Activated CD4-positive, alpha-beta T cell treated with anti-CD3 and anti-CD28 coated beads, Interleukin-2, amount 10 ng/mL, durations not matched to agents 24 days and 14 days (primary cell): ENCODE measurements around the gene CTU2. TPM values are rescaled to one million over a fixed set of nuclear protein-coding genes. Genes with fewer than 3 reads are reported as not detected.

Experiments used
- DNase-seq: peaks from one replicate; pipeline ENCODE4 v3.0.0; 2022
- H3K27ac Mint-ChIP-seq: one replicate; pipeline ENCODE4 v1.8.0; 2022; ENCODE audit warnings: mild to moderate bottlenecking, mixed read lengths
- H3K27me3 Mint-ChIP-seq: one replicate; pipeline ENCODE4 v1.8.0; 2022; ENCODE audit warnings: mixed read lengths
- H3K36me3 Mint-ChIP-seq: one replicate; pipeline ENCODE4 v1.8.0; 2022; ENCODE audit warnings: low read depth, mild to moderate bottlenecking, mixed read lengths
- H3K4me1 Mint-ChIP-seq: one replicate; pipeline ENCODE4 v1.8.0; 2021; ENCODE audit warnings: mixed read lengths
- H3K4me3 Mint-ChIP-seq: one replicate; pipeline ENCODE4 v1.8.0; 2022; ENCODE audit warnings: mild to moderate bottlenecking, moderate library complexity, mixed read lengths
- H3K9me3 Mint-ChIP-seq: one replicate; pipeline ENCODE4 v1.8.0; 2021; ENCODE audit warnings: mixed read lengths
- intact Hi-C: fragments of 100-400 bp; cut with micrococcal nuclease; formaldehyde crosslinking; loops from one replicate; pipeline ENCODE4 v1.15.1; 2023
- total RNA-seq: library from RNA; stranded (reverse); gene quantifications from 2 replicates; pipeline ENCODE4 v1.2.3, GENCODE V29; 2022

The CTU2 gene
- total RNA-seq, 1 donor from 2014 or later = 69.9 TPM

GRCh38 chr16:88761143-88761534 lies 54.8 kb downstream of the CTU2 start:
- no peaks in the 10 kb centered on the region for H3K9me3 Mint-ChIP-seq
- no peak overlapping the region for H3K27ac Mint-ChIP-seq
- H3K27me3 Mint-ChIP-seq = no peaks in the 10 kb centered on the region
- DNase-seq = no peak
- H3K36me3 Mint-ChIP-seq = peaks cover 4% of the 10 kb centered on the region
- intact Hi-C loops = no loop called here
- no peak overlapping the region for H3K4me3 Mint-ChIP-seq
- peaks cover 12% of the 10 kb centered on the region for H3K4me1 Mint-ChIP-seq

- Mint-ChIP-seq H3K27ac (no peak overlapping the region), H3K4me1 (peaks cover 13% of the 10 kb centered on the region), H3K9me3 (no peaks in the 10 kb centered on the region), H3K36me3 (peaks cover 4% of the 10 kb centered on the region), H3K4me3 (no peak overlapping the region), H3K27me3 (no peaks in the 10 kb centered on the region)
- no peak for DNase-seq
- intact Hi-C loops = no loop called here
These were observed 55.5 kb downstream of the CTU2 start for GRCh38 chr16:88761830-88762229.

- no peak for DNase-seq
- peaks cover 6% of the 10 kb centered on the region for H3K36me3 Mint-ChIP-seq
- no peak overlapping the region for H3K27ac Mint-ChIP-seq
- intact Hi-C loops = no loop called here
- no peaks in the 10 kb centered on the region for H3K9me3 Mint-ChIP-seq
- no peak overlapping the region for H3K4me3 Mint-ChIP-seq
- peaks cover 17% of the 10 kb centered on the region for H3K4me1 Mint-ChIP-seq
- H3K27me3 Mint-ChIP-seq = no peaks in the 10 kb centered on the region
These were observed 56.1 kb downstream of the CTU2 start for GRCh38 chr16:88762258-88762870.

GRCh38 chr16:88762941-88763340 lies 56.6 kb downstream of the CTU2 start:
- no peaks in the 10 kb centered on the region for H3K9me3 Mint-ChIP-seq
- intact Hi-C loops = no loop called here
- no peak overlapping the region for H3K4me3 Mint-ChIP-seq
- peaks cover 6% of the 10 kb centered on the region for H3K36me3 Mint-ChIP-seq
- peaks cover 19% of the 10 kb centered on the region for H3K4me1 Mint-ChIP-seq
- H3K27ac Mint-ChIP-seq = no peak overlapping the region
- DNase-seq = no peak
- H3K27me3 Mint-ChIP-seq = no peaks in the 10 kb centered on the region

- Mint-ChIP-seq H3K27me3 (no peaks in the 10 kb centered on the region), H3K36me3 (peaks cover 6% of the 10 kb centered on the region), H3K4me3 (no peak overlapping the region), H3K27ac (no peak overlapping the region), H3K4me1 (peaks cover 15% of the 10 kb centered on the region), H3K9me3 (no peaks in the 10 kb centered on the region)
- no peak for DNase-seq
- intact Hi-C loops = no loop called here
These were observed 57.3 kb downstream of the CTU2 start for GRCh38 chr16:88763502-88764053.

GRCh38 chr16:88764080-88764479 lies 57.8 kb downstream of the CTU2 start:
- Mint-ChIP-seq H3K4me1 (peaks cover 13% of the 10 kb centered on the region), H3K27ac (no peak overlapping the region), H3K9me3 (no peaks in the 10 kb centered on the region), H3K27me3 (no peaks in the 10 kb centered on the region), H3K36me3 (peaks cover 6% of the 10 kb centered on the region), H3K4me3 (no peak overlapping the region)
- intact Hi-C loops = no loop called here
- no peak for DNase-seq

GRCh38 chr16:88764913-88765349 lies 58.6 kb downstream of the CTU2 start:
- H3K4me1 Mint-ChIP-seq = peaks cover 10% of the 10 kb centered on the region
- H3K36me3 Mint-ChIP-seq = peaks cover 6% of the 10 kb centered on the region
- intact Hi-C loops = no loop called here
- DNase-seq = no peak
- H3K27ac Mint-ChIP-seq = no peak overlapping the region
- no peaks in the 10 kb centered on the region for H3K27me3 Mint-ChIP-seq
- no peak overlapping the region for H3K4me3 Mint-ChIP-seq
- H3K9me3 Mint-ChIP-seq = no peaks in the 10 kb centered on the region

Other genes starting within 250 kb of the CTU2 start
- gene ZC3H18, start 136.1 kb upstream of the CTU2 start, total RNA-seq = 106 and 118 TPM in 2 replicates
- gene IL17C, start 67.9 kb upstream of the CTU2 start, total RNA-seq = not detected in 2 replicates
- gene CYBA, start 55.5 kb upstream of the CTU2 start, total RNA-seq = 222 and 228 TPM in 2 replicates
- 95.7 and 102 TPM in 2 replicates for gene MVD, start 43.4 kb upstream of the CTU2 start, total RNA-seq
- gene SNAI3, start 20.0 kb upstream of the CTU2 start, total RNA-seq = 3.0 and 3.3 TPM in 2 replicates
- 47.3 and 49.7 TPM in 2 replicates for gene RNF166, start 95 bp upstream of the CTU2 start, total RNA-seq
- gene PIEZO1, start 78.7 kb downstream of the CTU2 start, total RNA-seq = 219 and 226 TPM in 2 replicates
- 93.2 and 98.3 TPM in 2 replicates for gene CDT1, start 97.3 kb downstream of the CTU2 start, total RNA-seq
- gene APRT, start 105.4 kb downstream of the CTU2 start, total RNA-seq = 312 and 314 TPM in 2 replicates
- gene GALNS, start 150.4 kb downstream of the CTU2 start, total RNA-seq = 23.2 and 23.4 TPM in 2 replicates
- gene TRAPPC2L, start 150.6 kb downstream of the CTU2 start, total RNA-seq = 62.1 and 67.1 TPM in 2 replicates
- gene PABPN1L, start 160.2 kb downstream of the CTU2 start, total RNA-seq = not detected in 2 replicates